Breast epithelium (tissue), 3 donors: ENCODE measurements around the gene ASTL.

Experiments
- CTCF ChIP-seq, 3 donors: fragments of 450-650 bp; IDR thresholded peaks; one replicate each; pipeline ENCODE4 v1.5.1; 2016 to 2017; ENCODE audit warnings: antibody characterized with exemption in 3 of 3, mild to moderate bottlenecking in 3 of 3, moderate library complexity in 3 of 3
- POLR2A ChIP-seq: fragments of 450-650 bp; IDR thresholded peaks from one replicate; pipeline ENCODE4 v1.6.1; 2016; ENCODE audit warnings: antibody characterized with exemption, mild to moderate bottlenecking, moderate library complexity
- POLR2AphosphoS5 ChIP-seq, 3 donors: sonication (generic); formaldehyde crosslinking; IDR thresholded peaks; one replicate each; pipeline ENCODE4 v1.6.1; 2017; ENCODE audit warnings: antibody characterized with exemption in 3 of 3

- TF ChIP-seq CTCF (IDR thresholded peaks at IDR 0.05) (no peak), POLR2A (no peak), POLR2AphosphoS5 (IDR thresholded peaks at IDR 0.05) (no peak)
Observed at GRCh38 chr2:96075199-96075771, 63.0 kb downstream of the ASTL start.
